Amniotic epithelial cell (primary cell): Measurements from ENCODE around the gene ATP11C.
"Not testable (repeated sequence)": the region's sequence is repeated elsewhere in the genome, so short reads cannot be mapped to it uniquely, and the experiment has no call there.

Source experiments
- DNase-seq: peaks from one replicate; pipeline ENCODE4 v3.0.0-alpha.2; 2010; ENCODE audit warnings: low read depth

ATP11C gene

DNA sequence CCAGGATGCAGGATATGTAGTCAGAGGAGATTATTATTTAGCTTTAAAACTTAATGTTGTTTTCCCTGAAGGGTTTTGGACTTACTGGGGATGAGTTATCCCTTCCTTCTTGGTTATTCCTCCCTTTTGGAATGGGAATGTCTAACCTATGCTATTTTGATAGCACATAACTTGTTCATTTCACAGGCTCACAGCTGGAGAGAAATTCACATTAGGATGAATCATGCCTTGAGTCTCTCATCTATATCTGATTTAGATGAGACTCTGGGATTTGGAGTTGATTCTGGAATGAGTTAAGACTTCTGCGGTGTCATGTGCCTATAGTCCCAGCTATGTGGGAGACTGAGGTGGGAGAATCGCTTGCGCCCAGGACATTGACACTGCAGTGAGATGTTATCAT, 81.1 kb downstream of the ATP11C start:
- peak; percentile 33 for DNase-seq

DNA sequence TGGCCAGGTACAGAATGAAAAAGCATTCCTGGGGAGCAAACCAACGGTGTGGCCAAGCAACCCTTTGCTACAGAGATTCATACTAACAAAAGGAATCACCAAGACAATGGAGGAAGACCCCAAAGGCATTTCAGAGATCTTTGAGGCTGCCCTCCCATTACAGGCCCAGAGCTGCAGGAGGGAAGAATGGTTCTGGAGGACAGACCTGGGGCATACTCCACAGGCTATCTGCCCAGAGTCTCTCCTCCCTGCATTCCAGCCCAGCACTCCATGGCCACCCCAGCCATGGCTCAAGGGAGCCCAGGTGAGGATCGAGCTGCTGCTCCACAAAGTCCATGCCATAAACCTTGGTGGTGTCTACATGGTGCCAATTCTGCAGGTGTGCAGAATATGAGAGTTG, 81.9 kb downstream of the ATP11C start:
- DNase-seq: no peak

DNA sequence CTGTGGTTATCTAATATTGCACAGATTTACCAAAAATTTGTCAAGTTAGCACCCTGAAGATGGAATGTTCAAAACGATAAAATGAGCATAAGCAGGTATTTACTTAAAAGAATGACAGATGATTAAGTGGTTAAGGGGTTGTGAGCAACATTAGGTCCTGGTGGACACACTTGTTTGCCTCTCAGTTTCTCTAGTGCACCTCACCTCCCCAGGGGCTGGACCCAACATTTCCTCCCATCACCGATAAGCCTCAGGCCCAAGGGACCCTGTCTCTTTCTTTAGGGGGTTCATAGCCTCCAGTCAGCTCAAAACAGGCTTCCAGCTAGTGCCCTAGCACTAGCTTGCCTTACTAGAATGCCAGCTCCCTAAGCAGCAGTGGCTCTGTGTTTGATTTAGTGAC, 88.0 kb downstream of the ATP11C start:
- DNase-seq: no peak

DNA sequence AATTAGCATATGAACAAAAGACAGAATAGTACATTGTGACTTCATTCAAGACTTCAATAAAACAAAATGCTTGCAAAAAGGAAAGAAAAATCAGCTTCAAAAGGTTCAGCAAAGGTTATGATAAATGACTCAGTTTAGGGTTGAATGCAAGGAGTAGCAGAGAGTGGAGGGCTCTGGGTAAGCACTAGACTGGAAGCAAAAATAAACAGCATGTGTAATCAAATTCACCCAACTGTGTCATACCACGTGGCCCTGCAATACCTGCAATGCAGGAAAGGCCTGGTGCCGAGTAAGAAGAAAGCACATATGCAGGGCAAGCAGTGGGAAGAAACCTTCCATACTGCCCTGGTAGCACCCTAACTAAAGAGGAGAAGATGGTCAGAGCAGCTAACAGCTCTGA, 88.7 kb downstream of the ATP11C start:
- DNase-seq: no peak

DNA sequence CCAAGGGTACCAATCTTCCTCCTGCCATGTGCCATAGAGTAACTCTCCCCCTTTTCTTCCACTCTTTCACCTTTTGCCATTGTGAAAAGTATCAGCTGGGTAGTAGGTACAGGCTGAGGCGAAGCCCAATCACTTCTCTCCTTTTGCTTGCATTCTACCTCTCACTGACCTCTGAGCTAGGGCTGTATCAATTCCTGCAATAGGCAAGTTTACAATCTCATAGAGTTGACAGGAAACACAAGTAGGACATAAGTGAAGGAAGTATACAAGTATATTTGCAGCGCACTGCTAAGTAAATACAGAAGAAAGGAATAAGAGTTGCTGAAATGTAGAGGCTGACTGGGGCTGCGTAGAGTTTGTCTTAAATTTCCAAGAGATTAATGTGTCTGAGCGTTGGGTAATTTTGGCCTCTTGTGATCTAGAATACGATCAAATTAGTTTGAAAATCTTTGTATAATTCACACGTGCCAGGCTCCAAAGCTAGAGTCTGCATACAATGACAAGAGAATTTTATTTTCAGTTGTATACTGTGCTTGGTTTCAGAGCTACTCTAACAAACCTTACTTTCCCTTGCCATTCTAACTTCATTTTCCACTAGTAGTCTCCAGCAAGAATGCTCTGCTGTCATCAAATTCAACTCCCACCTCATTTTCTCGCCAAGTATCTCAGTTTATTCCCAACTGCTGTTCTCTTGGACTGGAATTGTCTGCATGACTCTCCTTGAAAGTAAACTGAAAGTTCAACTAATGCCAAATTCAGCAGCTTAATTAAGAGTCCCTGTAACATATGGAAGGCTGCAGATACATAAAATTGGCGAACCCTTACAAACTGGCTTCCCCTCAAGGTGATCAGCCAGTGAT, 90.3 kb downstream of the ATP11C start:
- DNase-seq: no peak

DNA sequence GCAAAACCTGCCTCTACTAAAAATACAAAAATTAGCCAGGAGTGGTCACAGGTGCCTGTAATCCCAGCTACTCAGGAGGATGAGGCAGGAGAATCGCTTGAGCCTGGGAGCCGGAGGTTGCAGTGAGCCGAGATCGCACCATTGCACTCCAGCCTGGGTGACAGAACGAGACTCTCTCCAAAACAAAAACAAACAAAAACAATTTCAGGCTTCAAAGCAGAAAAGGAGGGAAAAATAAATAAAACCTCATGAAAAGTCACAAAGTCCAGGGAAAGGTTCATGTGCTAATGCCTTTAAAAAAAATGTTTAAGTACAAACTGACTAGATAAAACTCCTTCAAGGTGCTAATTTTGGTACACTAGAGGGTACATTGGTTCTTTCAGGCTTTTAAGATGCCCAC, 96.5 kb downstream of the ATP11C start:
- not testable (repeated sequence) for DNase-seq

DNA sequence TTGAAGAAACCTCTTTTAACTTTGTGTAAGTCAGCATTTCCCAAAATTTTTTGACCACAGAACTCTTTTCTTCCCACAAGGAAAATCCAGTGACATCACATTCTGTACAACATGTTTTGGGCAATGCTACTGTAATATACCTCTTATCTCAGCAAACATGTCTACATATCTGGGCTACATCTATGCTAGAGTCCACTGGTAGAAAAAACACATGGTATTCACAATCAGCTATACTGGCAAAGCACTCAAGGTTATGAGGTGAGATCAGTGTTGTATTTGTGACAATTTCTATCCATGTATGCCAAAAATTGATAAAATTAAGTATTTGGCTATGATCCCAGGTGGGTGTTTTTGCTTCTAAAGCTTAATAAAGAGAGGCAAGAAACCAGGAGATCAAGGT, 98.0 kb downstream of the ATP11C start:
- DNase-seq: no peak

DNA sequence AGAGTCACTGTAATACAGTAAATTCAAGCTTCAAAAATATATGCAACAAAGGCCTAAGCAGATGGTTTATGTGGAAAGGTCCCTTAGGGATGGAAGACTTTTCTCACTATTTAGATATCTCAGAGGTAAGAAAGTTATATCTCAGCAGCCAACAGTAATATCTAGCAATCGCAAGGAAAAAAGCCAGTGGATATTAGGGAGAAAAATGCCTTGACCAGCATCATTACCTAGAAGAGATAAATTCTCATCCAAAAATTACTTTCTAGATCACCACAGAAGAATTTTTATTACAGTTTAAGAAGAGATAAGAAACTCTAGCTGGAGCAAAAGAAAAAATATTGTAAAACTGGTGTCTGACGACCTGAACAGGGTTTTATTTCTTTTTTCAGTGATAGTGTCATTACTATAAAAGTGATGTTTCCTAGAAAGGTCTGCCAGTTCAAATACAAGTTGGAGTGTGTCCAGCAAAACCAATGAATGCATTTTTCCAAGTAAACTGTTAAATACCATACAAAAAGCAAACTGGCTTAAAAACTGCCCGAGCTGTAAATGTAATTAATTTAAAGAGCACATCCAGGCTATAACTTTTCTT, 100.0 kb downstream of the ATP11C start:
- DNase-seq: no peak

DNA sequence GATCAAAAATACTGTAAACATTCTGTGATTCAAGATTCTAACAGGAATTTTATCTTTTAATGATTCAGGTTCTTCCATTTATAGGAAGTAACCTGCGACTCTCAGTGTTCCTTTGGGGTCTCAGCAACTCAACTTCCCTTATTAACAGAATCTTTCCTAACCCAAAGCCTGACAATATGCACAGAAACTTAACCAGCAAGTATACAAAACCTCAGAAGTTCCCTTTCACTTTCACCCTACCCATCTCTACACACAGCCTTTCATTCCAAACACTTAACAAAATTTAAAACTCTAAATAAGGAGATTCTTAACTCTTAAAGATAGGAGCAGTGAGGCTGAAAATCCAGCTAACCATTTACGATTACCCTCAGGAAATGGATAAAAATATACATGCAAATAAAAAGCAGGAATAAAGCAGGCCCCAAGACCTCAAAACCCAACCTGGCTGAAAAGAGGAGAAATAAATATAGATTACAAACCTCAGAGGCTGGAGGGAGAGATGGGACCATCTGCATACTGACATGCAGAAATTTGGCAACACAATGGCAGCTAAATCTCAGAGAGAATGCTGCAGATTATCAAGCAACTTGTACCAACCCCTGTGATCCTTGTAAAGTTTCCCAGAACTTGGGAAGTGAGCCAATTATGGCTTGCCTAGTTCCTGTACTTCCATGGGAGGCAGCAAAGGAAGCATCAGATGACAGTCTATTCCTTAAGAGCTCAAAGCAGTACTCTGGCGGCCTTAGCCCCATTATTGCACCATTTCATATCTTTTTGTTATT, 101.0 kb downstream of the ATP11C start:
- DNase-seq: peak; percentile 70

DNA sequence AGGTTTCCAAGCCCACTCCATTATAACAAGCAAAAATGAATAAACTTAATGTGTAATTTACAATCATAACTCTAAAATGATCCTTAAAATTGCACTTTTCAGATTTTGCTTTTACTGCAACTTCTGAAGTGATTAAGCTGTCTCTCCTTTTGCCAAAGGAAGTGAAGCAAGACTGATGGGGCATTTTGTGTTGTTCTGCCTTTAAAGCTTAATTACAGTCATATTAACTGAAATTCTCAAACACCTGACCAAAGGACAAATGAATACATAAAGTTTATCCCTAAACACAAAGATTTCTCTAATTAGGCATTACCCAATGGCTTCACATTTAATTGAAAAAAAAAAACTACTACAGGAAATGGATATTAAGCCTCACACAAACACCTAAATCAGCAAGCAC, 101.8 kb downstream of the ATP11C start:
- no peak for DNase-seq

DNA sequence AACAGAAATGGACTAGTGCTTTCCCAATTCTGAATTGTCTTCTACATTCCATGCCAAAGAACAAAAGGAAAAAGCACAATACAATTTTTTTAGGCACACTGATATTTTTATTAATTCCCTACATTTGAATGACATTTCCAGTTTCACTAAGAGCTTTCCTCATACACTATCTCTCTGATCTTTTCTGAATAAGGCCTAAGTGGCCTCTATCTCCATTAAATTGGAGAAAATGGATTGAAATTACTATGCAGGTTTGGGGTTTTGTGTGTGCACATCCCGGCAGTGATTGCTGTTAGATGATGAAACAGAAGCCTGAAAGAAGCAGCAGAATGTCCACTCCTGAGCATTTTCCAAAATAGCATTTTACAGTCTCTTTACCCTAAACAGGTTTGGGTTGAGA, 104.0 kb downstream of the ATP11C start:
- no peak for DNase-seq

DNA sequence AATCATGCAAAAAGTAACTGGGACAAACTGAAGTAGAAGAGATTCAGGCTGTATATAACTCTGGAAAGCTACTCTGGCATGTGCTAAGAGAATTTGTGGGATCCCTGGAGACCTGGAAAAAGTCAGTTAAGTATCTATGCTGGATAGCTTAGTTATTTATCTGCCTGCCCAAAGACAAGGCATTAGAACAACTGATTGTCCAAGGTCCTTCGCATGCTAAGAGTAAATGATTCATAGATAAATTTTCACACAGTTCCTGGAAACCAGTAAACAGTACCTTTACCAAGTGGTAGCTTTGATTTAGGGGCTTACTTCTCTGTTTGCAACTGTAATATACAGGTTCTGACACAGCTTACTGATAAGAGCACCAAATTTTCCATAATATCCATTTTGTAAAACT, 104.8 kb downstream of the ATP11C start:
- no peak for DNase-seq

DNA sequence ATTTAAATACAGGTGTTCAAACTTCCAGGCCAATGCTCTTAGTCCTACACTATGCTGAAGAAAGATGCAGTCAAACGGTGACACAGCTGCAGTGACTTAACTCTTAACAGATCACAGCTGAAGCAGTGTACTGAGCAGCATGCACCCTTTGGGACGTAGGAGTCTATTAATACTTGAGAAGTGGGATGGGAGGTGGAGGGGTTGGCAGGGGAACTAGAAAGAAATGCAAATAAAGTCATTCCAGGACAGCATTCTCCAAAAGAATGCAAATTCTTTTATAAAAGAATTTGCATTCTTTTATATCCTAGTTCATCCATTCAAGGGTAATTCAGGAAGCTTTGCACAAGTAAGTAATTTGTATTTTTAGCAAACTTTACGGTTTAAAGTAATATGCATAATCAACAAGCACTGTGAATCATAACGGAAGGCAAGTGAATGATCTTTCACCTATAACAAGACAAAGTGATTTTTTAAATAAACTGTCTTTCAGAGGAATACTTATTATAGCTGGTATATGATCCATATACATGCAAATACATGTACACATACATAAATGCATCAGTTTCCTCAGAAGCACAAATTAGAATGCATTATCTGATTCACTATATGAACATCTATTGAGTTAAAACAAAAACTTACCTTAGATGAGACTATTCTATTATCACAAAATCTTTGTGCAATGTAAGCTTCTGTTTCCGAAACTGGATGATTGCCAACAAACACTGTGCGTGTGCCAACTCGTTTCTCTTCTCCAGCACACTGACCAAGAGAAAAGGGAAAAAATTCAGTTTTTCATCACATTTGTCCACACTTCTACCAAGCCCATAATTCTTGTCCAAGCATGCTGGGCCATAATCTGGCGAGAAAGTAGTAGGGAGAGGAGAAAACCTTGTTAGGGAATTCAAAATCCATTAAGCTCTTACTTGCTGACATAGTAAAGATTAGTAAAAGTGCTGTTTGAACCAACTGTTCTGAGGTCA, 106.5 kb downstream of the ATP11C start:
- peak; percentile 41 for DNase-seq

DNA sequence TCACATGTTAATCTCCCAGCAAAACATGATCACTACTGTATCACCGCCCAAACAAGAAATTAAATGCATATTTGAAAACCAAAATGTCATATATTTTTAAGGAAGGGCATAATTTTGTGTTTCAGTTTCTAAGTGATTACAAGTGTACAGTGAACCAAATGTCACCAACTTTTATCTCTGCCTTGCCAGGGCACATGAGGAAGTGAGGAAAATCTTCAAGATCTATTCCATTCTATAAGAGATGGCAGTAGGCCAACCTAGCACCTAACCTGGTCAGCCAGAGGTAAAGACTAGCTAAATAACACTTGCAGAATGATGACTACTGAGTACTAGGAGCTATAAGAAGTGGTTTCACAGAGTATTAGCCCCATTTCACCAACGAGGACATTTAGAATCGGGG, 107.2 kb downstream of the ATP11C start:
- DNase-seq: no peak

DNA sequence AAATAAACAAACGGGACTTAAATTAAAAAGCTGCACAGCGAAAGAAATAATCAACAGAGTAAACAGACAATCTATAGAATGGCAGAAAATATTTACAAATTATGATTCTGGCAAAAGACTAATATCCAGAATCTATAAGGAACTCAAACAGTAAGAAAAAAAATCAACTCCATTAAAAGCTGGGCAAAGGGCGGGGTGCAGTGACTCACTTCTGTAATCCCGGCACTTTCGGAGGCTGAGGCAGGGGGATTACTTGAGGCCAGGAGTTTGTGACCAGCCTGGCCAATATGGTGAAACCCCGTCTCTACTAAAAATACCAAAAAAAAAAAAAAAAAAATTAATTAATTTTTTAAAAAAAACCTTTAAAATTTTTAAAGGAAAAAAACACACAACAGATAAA, 109.0 kb downstream of the ATP11C start:
- DNase-seq: no peak

DNA sequence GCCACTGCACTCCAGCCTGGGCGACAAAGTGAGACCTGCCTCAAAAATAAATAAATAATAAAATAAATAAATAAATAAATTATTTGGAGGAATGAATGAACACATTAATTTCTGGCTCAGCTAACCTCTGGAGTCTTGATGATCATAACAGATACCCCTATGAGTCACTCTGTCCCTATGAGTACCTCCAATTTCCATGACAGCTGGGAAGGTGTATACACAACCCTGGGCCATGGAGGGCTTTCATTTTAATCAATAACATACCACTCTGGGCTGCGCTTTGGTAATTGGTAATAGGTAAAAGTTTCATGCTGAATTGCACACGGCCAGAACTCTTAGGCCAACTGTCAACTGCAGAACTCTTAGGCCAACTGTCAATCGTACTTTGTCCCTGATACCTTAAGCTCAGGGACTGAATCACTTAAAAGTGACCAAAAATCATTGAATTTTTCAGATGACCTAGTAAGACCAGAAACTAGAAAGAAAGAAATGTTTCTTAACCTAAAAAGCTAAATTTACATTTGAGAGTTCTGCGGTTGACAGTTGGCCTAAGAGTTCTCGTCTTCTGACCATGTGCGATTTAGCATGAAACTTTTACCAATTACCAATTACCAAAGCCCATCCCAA, 112.4 kb downstream of the ATP11C start:
- no peak for DNase-seq

DNA sequence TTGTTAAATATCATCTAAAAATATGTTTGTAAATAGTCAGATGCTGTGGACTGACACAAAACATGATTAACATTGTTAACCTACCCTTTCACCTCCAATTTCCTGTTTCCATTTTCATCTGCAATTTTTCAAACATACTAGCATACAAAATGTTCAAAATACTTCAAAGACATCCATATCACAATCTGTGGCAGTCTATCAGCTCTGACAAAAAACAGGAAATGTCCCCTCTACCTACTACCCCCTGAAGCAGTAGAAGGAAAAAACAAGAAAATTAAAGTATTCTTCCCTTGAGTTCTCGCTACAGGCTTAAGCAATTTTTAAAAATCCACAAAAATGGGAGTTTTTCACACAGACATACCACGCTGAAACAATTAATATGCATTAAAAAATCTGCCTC, 116.6 kb downstream of the ATP11C start:
- no peak for DNase-seq

DNA sequence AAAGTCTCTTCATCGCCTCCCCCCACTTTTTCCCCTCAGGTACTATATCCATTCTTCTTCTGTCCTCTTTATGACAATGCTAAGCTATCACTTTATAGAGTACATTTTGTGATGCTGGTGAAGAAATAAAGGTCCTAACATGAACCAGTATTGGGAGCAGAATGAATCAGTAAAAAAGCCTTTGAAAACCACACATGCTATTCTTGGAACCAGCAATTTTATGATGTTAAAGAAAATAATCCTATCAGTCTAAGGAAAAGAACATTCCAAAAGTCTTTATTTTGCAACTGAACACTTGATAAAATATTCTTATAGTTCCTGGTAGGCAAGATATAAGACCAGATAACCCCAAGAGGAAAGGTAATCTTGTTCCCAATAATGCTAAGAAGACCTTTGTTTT, 117.1 kb downstream of the ATP11C start:
- DNase-seq: no peak

DNA sequence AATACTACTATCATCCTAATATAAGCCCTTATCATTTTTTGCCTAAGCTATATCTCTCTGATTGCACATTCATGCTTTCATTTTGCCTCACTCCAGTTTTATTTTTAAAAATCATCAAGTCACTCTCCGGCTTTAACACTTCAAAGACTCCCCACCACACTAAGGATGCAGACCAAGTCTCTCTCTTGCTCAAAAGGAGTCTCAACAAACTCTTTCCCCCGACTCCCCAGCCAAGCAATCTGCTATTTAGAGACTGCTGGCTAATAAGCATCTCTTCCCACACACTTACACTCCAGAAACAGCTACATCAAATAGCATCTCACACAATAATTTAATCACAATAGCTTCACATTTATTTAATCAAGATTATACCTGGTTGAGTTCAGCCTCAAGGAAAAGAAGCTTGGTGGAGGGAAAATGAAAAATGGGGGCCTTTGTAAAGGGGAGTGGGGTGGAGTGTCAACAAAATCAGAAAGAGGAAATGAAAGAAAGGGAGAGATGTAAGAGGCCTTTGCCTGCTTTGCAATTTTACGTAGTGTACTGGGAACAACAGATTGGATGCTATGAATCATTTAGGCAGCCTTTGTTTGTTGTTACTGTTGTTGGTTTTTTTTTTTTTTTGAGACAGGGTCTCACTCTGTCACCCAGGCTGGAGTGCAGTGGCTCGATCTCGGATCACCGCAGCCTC, 120.8 kb downstream of the ATP11C start:
- DNase-seq: no peak

DNA sequence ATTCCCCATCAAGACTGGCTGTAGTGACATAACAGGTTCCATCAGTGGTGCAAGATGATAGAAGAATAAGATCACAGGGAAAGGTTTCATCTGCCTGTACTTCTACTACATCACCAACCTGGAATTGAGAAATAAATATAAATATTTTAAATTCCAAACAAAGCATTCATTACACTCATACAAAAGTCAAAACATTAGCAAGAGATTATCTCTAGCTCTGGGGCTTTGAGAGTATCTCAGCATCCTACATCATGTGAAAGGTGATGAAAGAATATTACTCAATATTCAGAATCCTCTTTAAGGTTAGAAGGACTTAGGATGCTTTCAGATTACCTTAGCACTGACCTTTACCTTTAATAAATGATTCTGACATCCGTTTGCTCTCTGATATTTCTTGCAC, 128.4 kb downstream of the ATP11C start:
- DNase-seq: peak; percentile 57

DNA sequence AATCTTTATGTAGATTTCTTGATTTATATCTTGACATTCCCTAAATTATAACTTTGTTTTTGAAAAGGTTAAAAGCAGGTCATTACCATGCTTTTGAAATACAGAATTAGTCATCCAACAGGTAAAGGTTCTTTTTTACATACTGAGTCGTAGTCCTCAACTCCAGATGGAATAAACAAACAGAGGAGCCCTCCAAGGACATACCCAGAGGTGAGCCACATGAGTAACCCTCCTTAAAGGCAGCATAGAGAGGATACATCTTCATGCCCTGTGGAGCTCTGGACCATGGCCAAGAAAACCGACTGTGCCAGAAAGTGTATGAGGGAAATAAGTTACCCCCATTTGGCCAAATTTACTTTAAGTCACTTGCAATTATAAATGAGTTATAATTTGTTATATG, 129.6 kb downstream of the ATP11C start:
- no peak for DNase-seq
